Activated CD4-positive, alpha-beta T cell treated with anti-CD3 and anti-CD28 coated beads, Interleukin-2, amount 50 U/mL, for 16 hours (primary cell): ENCODE data around the gene PPP1CA.

Experiments used
- DNase-seq: peaks from one replicate; pipeline ENCODE4 v3.0.0-alpha.2; 2020

Gene PPP1CA

GRCh38 chr11:67401495-67402191 is at the start of gene PPP1CA:
Gene PPP1CA (minus strand): TSS chr11:67401858. CDS start chr11:67401782, 76 bp downstream.
- DNase-seq, result peak; percentile 92

- no peak for DNase-seq
Observed at GRCh38 chr11:67450796-67451657, 49.4 kb upstream of the PPP1CA start.

- DNase-seq, result no peak
Observed at GRCh38 chr11:67449116-67449844, 47.6 kb upstream of the PPP1CA start.

GRCh38 chr11:67448220-67448609 is 46.6 kb upstream of the PPP1CA start:
- no peak for DNase-seq

- no peak for DNase-seq
Observed at GRCh38 chr11:67445515-67445914, 43.9 kb upstream of the PPP1CA start.

- no peak for DNase-seq
Observed at GRCh38 chr11:67442504-67443404, 41.1 kb upstream of the PPP1CA start.

- no peak for DNase-seq
Observed at GRCh38 chr11:67441731-67442351, 40.2 kb upstream of the PPP1CA start.

- no peak for DNase-seq
Observed at GRCh38 chr11:67441098-67441563, 39.5 kb upstream of the PPP1CA start.

- DNase-seq, result no peak
Observed at GRCh38 chr11:67440229-67441097, 38.8 kb upstream of the PPP1CA start.

GRCh38 chr11:67439321-67440228 is 37.9 kb upstream of the PPP1CA start:
- DNase-seq, result no peak

GRCh38 chr11:67438158-67438902 is 36.7 kb upstream of the PPP1CA start:
- peak; percentile 90 for DNase-seq

- DNase-seq, result no peak
Observed at GRCh38 chr11:67437809-67438157, 36.1 kb upstream of the PPP1CA start.

- DNase-seq, result peak; percentile 80
Observed at GRCh38 chr11:67437082-67437808, 35.6 kb upstream of the PPP1CA start, which contains the start of gene PTPRCAP. Gene PTPRCAP (minus strand): TSS chr11:67437682. CDS start chr11:67437619, 63 bp downstream.

GRCh38 chr11:67436459-67437081 is 34.9 kb upstream of the PPP1CA start:
- peak; percentile 90 for DNase-seq

- DNase-seq, result no peak
Observed at GRCh38 chr11:67435727-67436458, 34.2 kb upstream of the PPP1CA start.

GRCh38 chr11:67435031-67435726 is 33.5 kb upstream of the PPP1CA start:
- DNase-seq, result no peak
